H1 (cell line): ENCODE measurements around the gene BNC2. TPM values are rescaled to one million over a fixed set of nuclear protein-coding genes. Genes with fewer than 3 reads are reported as not detected.
A peak's percentile ranks its signal among the peaks of the same experiment; 100 is the strongest.

Source experiments
- CTCF ChIA-PET: fragments of 300-600 bp; sonication (Branson Sonifier 250); formaldehyde crosslinking; loops from one replicate; lab custom pipeline; 2021; ENCODE audit not compliant: partially characterized antibody; lab: Charles Lee
- POLR2A ChIA-PET: fragments of 300-600 bp; sonication (Branson Sonifier 250); formaldehyde crosslinking; loops from one replicate; lab custom pipeline; 2021; ENCODE audit warnings: inconsistent platforms; ENCODE audit not compliant: partially characterized antibody; lab: Charles Lee
- DNase-seq, 2 experiments: peaks; one replicate each; pipeline versions ENCODE4 v3.0.0 to v3.0.0-alpha.2; 2010 to 2022; ENCODE audit warnings: low spot score in 2 of 2, low read depth in 1 of 2, mixed read lengths in 1 of 2
- FAIRE-seq: peaks from 2 replicates; lab custom pipeline; 2011; peaks lifted over from hg19 to GRCh38; lab: Jason Lieb, UNC
- H2AFZ ChIP-seq: 2 replicates; pipeline ENCODE4 v1.8.1; 2012; ENCODE audit warnings: low read length, inconsistent platforms
- H2AK5ac ChIP-seq: 2 replicates; pipeline ENCODE4 v1.6.1; 2013; ENCODE audit warnings: low read depth, low read length
- H2BK120ac ChIP-seq: replicated peaks from 2 replicates; pipeline ENCODE3; 2013; ENCODE audit warnings: low read depth, low read length, inconsistent platforms
- H2BK12ac ChIP-seq: 2 replicates; pipeline ENCODE4 v1.6.1; 2013; ENCODE audit warnings: low read depth, low read length
- H2BK15ac ChIP-seq: 2 replicates; pipeline ENCODE4 v1.6.1; 2013; ENCODE audit warnings: low read length
- H2BK20ac ChIP-seq: 2 replicates; pipeline ENCODE4 v1.6.1; 2013; ENCODE audit warnings: low read length
- H2BK5ac ChIP-seq: 2 replicates; pipeline ENCODE4 v1.6.1; 2013; ENCODE audit warnings: low read depth, low read length
- H3K14ac ChIP-seq: 2 replicates; pipeline ENCODE4 v1.6.1; 2013; ENCODE audit warnings: inconsistent platforms; ENCODE audit not compliant: insufficient read length
- H3K18ac ChIP-seq: 2 replicates; pipeline ENCODE4 v1.6.1; 2013; ENCODE audit warnings: low read length; ENCODE audit errors: extremely low read depth
- H3K23ac ChIP-seq: 2 replicates; pipeline ENCODE4 v1.6.1; 2013; ENCODE audit warnings: inconsistent platforms; ENCODE audit not compliant: insufficient read length
- H3K23me2 ChIP-seq: 2 replicates; pipeline ENCODE4 v1.6.1; 2013; ENCODE audit warnings: low read depth, low read length
- H3K27ac ChIP-seq: 2 replicates; pipeline ENCODE4 v1.6.1; 2011; ENCODE audit warnings: low read depth, low read length, inconsistent platforms
- H3K27me3 ChIP-seq, 4 experiments: replicated peaks in 1 of 4; 1 replicate in 1 of 4; 2 replicates in 3 of 4; pipeline versions ENCODE4 v1.6.1 to v1.8.1; 2011 to 2013; ENCODE audit warnings: low read length in 3 of 4, mild to moderate bottlenecking in 3 of 4, inconsistent platforms in 2 of 4, mixed read lengths in 2 of 4, moderate library complexity in 1 of 4; ENCODE audit not compliant: control insufficient read depth in 3 of 4, insufficient read depth in 3 of 4; ENCODE audit errors: extremely low read depth in 1 of 4
- H3K36me3 ChIP-seq, 4 experiments: 2 replicates each; pipeline versions ENCODE4 v1.6.1 to v1.8.1; 2011 to 2013; ENCODE audit warnings: mild to moderate bottlenecking in 4 of 4, low read length in 3 of 4, moderate library complexity in 2 of 4, control low read depth in 1 of 4, inconsistent platforms in 1 of 4; ENCODE audit not compliant: insufficient read depth in 4 of 4, control insufficient read depth in 2 of 4
- H3K4ac ChIP-seq: replicated peaks from 2 replicates; pipeline ENCODE3; 2013; ENCODE audit warnings: low read length, low read depth, mixed read lengths, inconsistent platforms; ENCODE audit not compliant: insufficient read length
- H3K4me1 ChIP-seq, 4 experiments: replicated peaks in 1 of 4; 1 replicate in 1 of 4; 2 replicates in 3 of 4; pipeline versions ENCODE4 v1.6.1 to v1.8.1; 2011 to 2013; ENCODE audit warnings: low read length in 3 of 4, inconsistent platforms in 2 of 4, mixed read lengths in 1 of 4; ENCODE audit not compliant: insufficient read depth in 4 of 4, control insufficient read depth in 3 of 4
- H3K4me2 ChIP-seq, 2 experiments: 2 replicates each; pipeline versions ENCODE4 v1.6.1 to v1.8.1; 2011 to 2013; ENCODE audit warnings: low read depth in 2 of 2, low read length in 2 of 2, control low read depth in 1 of 2, inconsistent platforms in 1 of 2, mild to moderate bottlenecking in 1 of 2; ENCODE audit not compliant: insufficient read depth in 1 of 2
- H3K4me3 ChIP-seq, 4 experiments: fragments of 200-600, 300-600 bp in 1 of 4; sonication (generic), shearing (Covaris generic), sonication (Bioruptor Twin) in 1 of 4; 2 replicates each; pipeline versions ENCODE4 v1.5.1 to v1.8.1; 2011 to 2016; ENCODE audit warnings: low read length in 4 of 4, low read depth in 3 of 4, control low read depth in 2 of 4, inconsistent platforms in 2 of 4, mild to moderate bottlenecking in 2 of 4, mixed read lengths in 1 of 4, moderate library complexity in 1 of 4; ENCODE audit not compliant: insufficient read depth in 2 of 4; ENCODE audit errors: extremely low read depth in 1 of 4
- H3K56ac ChIP-seq: replicated peaks from 2 replicates; pipeline ENCODE3; 2013; ENCODE audit warnings: low read depth, mild to moderate bottlenecking, mixed read lengths, low read length, inconsistent platforms; ENCODE audit not compliant: insufficient read length
- H3K79me1 ChIP-seq: 2 replicates; pipeline ENCODE4 v1.6.1; 2013; ENCODE audit warnings: low read depth, low read length, control low read depth
- H3K79me2 ChIP-seq, 2 experiments: 2 replicates each; pipeline versions ENCODE4 v1.6.1 to v1.8.1; 2012 to 2013; ENCODE audit warnings: low read length in 2 of 2, mild to moderate bottlenecking in 2 of 2, inconsistent platforms in 1 of 2; ENCODE audit not compliant: insufficient read depth in 2 of 2, control insufficient read depth in 1 of 2
- H3K9ac ChIP-seq, 4 experiments: replicated peaks in 1 of 4; 1 replicate in 1 of 4; 2 replicates in 3 of 4; pipeline versions ENCODE4 v1.6.1 to v1.8.1; 2011 to 2013; ENCODE audit warnings: low read depth in 3 of 4, low read length in 3 of 4, control low read depth in 2 of 4, mild to moderate bottlenecking in 2 of 4, moderate library complexity in 2 of 4, inconsistent platforms in 1 of 4; ENCODE audit errors: extremely low read depth in 1 of 4
- H3K9me3 ChIP-seq, 2 experiments: 2 replicates each; pipeline versions ENCODE4 v1.6.1 to v1.8.1; 2012 to 2013; ENCODE audit warnings: mild to moderate bottlenecking in 2 of 2, moderate library complexity in 2 of 2, control low read depth in 1 of 2, inconsistent platforms in 1 of 2, low read depth in 1 of 2, low read length in 1 of 2, mixed read lengths in 1 of 2; ENCODE audit not compliant: insufficient read depth in 2 of 2
- H4K20me1 ChIP-seq, 2 experiments: replicated peaks in 1 of 2; 2 replicates each; pipeline versions ENCODE3 to v1.8.1; 2011 to 2013; ENCODE audit warnings: inconsistent platforms in 2 of 2, low read length in 2 of 2, mild to moderate bottlenecking in 1 of 2; ENCODE audit not compliant: insufficient read depth in 2 of 2, control insufficient read depth in 1 of 2
- H4K5ac ChIP-seq: 2 replicates; pipeline ENCODE4 v1.6.1; 2013; ENCODE audit warnings: low read length, low read depth, mixed read lengths, inconsistent platforms; ENCODE audit not compliant: insufficient read length
- H4K8ac ChIP-seq: 2 replicates; pipeline ENCODE4 v1.8.0; 2013; ENCODE audit warnings: mild to moderate bottlenecking, moderate library complexity, low read length, inconsistent platforms; ENCODE audit not compliant: insufficient read depth; ENCODE audit errors: extremely low read depth
- H4K91ac ChIP-seq: replicated peaks from 2 replicates; pipeline ENCODE3; 2013; ENCODE audit warnings: low read length, mixed read lengths, inconsistent platforms; ENCODE audit not compliant: insufficient read length
- BRCA1 ChIP-seq: IDR thresholded peaks from 2 replicates; pipeline ENCODE4 v1.6.1; 2012; ENCODE audit warnings: low read depth, low read length, improper control_type of control experiment
- CHD1 ChIP-seq: IDR thresholded peaks from 2 replicates; pipeline ENCODE4 v1.6.1; 2012; ENCODE audit warnings: low read depth, low read length, improper control_type of control experiment
- EZH2 ChIP-seq: fragments of 200-600 bp; sonication (generic); IDR thresholded peaks from 2 replicates; pipeline ENCODE4 v1.7.1; 2012; ENCODE audit warnings: low read depth, mild to moderate bottlenecking, moderate library complexity, low read length, inconsistent platforms; ENCODE audit not compliant: severe bottlenecking
- JUN ChIP-seq: IDR thresholded peaks from 2 replicates; pipeline ENCODE4 v1.6.1; 2011; ENCODE audit warnings: low read depth, mild to moderate bottlenecking, improper control_type of control experiment, low read length
- NANOG ChIP-seq: IDR thresholded peaks from 2 replicates; pipeline ENCODE4 v1.6.1; 2011; ENCODE audit warnings: low read length, low read depth, mild to moderate bottlenecking, inconsistent platforms; ENCODE audit not compliant: insufficient read depth, poor library complexity, severe bottlenecking
- NRF1 ChIP-seq: IDR thresholded peaks from 2 replicates; pipeline ENCODE4 v1.6.1; 2011; ENCODE audit warnings: mild to moderate bottlenecking, low read depth, low read length, improper control_type of control experiment
- POLR2A ChIP-seq, 2 experiments: IDR thresholded peaks; 1 replicate in 1 of 2; 2 replicates in 1 of 2; pipeline ENCODE4 v1.6.1; 2011; ENCODE audit warnings: low read depth in 2 of 2, low read length in 2 of 2, mild to moderate bottlenecking in 2 of 2; ENCODE audit errors: control extremely low read depth in 1 of 2
- SAP30 ChIP-seq: fragments of 300-600 bp; sonication (generic); IDR thresholded peaks from 2 replicates; pipeline ENCODE4 v1.7.1; 2012; ENCODE audit warnings: low read length, moderate library complexity, mild to moderate bottlenecking, inconsistent platforms; ENCODE audit not compliant: insufficient read depth, insufficient replicate concordance
- SP2 ChIP-seq: IDR thresholded peaks from 2 replicates; pipeline ENCODE4 v1.6.1; 2012; ENCODE audit warnings: mild to moderate bottlenecking, low read length, inconsistent platforms
- SP4 ChIP-seq: IDR thresholded peaks from 2 replicates; pipeline ENCODE4 v1.6.1; 2012; ENCODE audit warnings: low read length, inconsistent platforms
- SRF ChIP-seq: IDR thresholded peaks from 2 replicates; pipeline ENCODE4 v1.6.1; 2011; ENCODE audit warnings: mild to moderate bottlenecking, low read depth, low read length, moderate library complexity
- USF2 ChIP-seq: IDR thresholded peaks from 2 replicates; pipeline ENCODE4 v1.6.1; 2011; ENCODE audit warnings: low read length, improper control_type of control experiment
- ZNF274 ChIP-seq: IDR thresholded peaks from 2 replicates; pipeline ENCODE4 v1.7.0; 2012; ENCODE audit warnings: low read length, borderline replicate concordance; ENCODE audit errors: extremely low read depth
- WGBS, 2 experiments: shearing (Covaris generic) in 1 of 2; methylation state at CpG; one replicate each; pipeline versions ENCODE4 v1.1.6 to v1.1.7; 2013 to 2015; ENCODE audit warnings: low lambda C conversion rate in 2 of 2, mixed read lengths in 2 of 2, inconsistent platforms in 1 of 2, low coverage in 1 of 2, missing lambda C conversion rate in 1 of 2; ENCODE audit not compliant: insufficient replicate concordance in 2 of 2, insufficient coverage in 1 of 2, insufficient read length in 1 of 2; ENCODE audit errors: extremely low coverage in 1 of 2, missing lambda C conversion rate in 1 of 2; 5-methylcytosine and 5-hydroxymethylcytosine counted together
- polyA plus RNA-seq, 7 experiments: library from polyadenylated mRNA; depleted of rRNA in 3 of 7; stranded (reverse) in 5 of 7; unstranded in 2 of 7; fragments of >200 nt in 5 of 7; fragments of 200-250 nt in 2 of 7; gene quantifications; 1 replicate in 5 of 7; 2 replicates in 1 of 7; 4 replicates in 1 of 7; pipeline versions ENCODE4 v1.2.1 to v1.2.3, GENCODE V29; 2011 to 2013; ENCODE audit warnings: missing spikeins in 2 of 7, mixed read lengths in 2 of 7
- total RNA-seq: library from RNA; stranded (reverse); fragmentation: NEBNext Ultra II Directional; extraction: Animal tissue kit (Norgen Biotek cat#: 25700); gene quantifications from 2 replicates; pipeline ENCODE4 v1.2.1, GENCODE V29; 2021

The BNC2 gene
- total and polyA plus RNA-seq, 2 of the 8 experiments (the other 6 are each of a cell fraction or from before 2014, with no cell fraction given) = 16.0 to 26.8 TPM

GRCh38 chr9:16728137-16728508 lies 142.3 kb downstream of the BNC2 start:
- H3K23me2 ChIP-seq = peaks cover 3% of the 10 kb centered on the region
- FAIRE-seq (peak; percentile 39), DNase-seq (no peak)
- no peak overlapping the region for H4K8ac ChIP-seq
- no peak overlapping the region for H3K14ac ChIP-seq
- no peaks in the 10 kb centered on the region for H4K20me1 ChIP-seq
- peak overlapping the region; percentile 75 for H4K91ac ChIP-seq
- peaks cover 12 to 25% (median 23%) of the 10 kb centered on the region in 4 experiments; a peak in 6 of 7 replicates for H3K4me1 ChIP-seq
- H3K23ac ChIP-seq = peak overlapping the region; percentile 55
- CTCF ChIA-PET = interaction anchor here (0.8 to 2.8 kb wide), 5 partner anchors 9 to 358 kb away, joined by 3 to 9 read pairs (median 5); no protein-coding TSS in a partner anchor
- peak overlapping the region; percentile 28; the same call in 1 of the 2 replicates for H2AK5ac ChIP-seq
- no peak overlapping the region for H3K56ac ChIP-seq
- H2BK20ac ChIP-seq = no peak overlapping the region
- H2BK120ac ChIP-seq = no peak overlapping the region
- H3K4me3 ChIP-seq = peak overlapping the region; percentile 63 to 80 (median 75); a peak in 5 of 8 replicates
- H3K27me3 ChIP-seq = no peaks in the 10 kb centered on the region
- no peak overlapping the region for H3K9ac ChIP-seq
- no peaks in the 10 kb centered on the region for H3K36me3 ChIP-seq
- no peaks in the 10 kb centered on the region for H3K9me3 ChIP-seq
- no peak overlapping the region for H3K18ac ChIP-seq
- no peak overlapping the region for H3K27ac ChIP-seq
- no peak overlapping the region for H2AFZ ChIP-seq
- H2BK15ac ChIP-seq = no peak overlapping the region
- POLR2A ChIA-PET = interaction anchor here (1.1 to 1.8 kb wide), 6 partner anchors 10 to 18 kb away, joined by 3 to 8 read pairs (median 4); no protein-coding TSS in a partner anchor
- peak overlapping the region; percentile 62; the same call in 1 of the 2 replicates for H2BK12ac ChIP-seq
- H3K4ac ChIP-seq = no peak overlapping the region
- H4K5ac ChIP-seq = no peak overlapping the region
- peaks cover 0 to 41% of the 10 kb centered on the region in 2 experiments; a peak in 3 of 4 replicates for H3K79me2 ChIP-seq
- H3K79me1 ChIP-seq = no peaks in the 10 kb centered on the region
- peak overlapping the region; percentile 59 to 70 for H3K4me2 ChIP-seq
- 72% methylated on average over 3 of the region's 3 CpGs; no CpG with 5 or more reads in 1 of the 2 experiments for WGBS, 2 experiments
- H2BK5ac ChIP-seq = no peak overlapping the region
- TF ChIP-seq BRCA1 (no peak), SRF (no peak), SAP30 (no peak), ZNF274 (no peak), USF2 (no peak), SP2 (no peak), NANOG (no peak), JUN (no peak), SP4 (no peak), NRF1 (no peak), POLR2A (IDR thresholded peaks at IDR 0.05; ENCODE audit: control extremely low read depth in 1 of 2, low read depth in 2 of 2, low read length in 2 of 2) (no peak), CHD1 (no peak), EZH2 (no peak)
